Left ventricle myocardium superior (tissue), 1 donor: ENCODE measurements around the gene DHX8. TPM values are rescaled to one million over a fixed set of nuclear protein-coding genes. Genes with fewer than 3 reads are reported as not detected.

Experiments
- ATAC-seq: fragments of 200-7000 bp; cut with Tn5 transposase; one replicate; pipeline ENCODE4 v1.9.1; 2020; ENCODE audit warnings: mild to moderate bottlenecking, moderate library complexity
- DNase-seq: peaks from one replicate; pipeline ENCODE4 v3.0.0-alpha.2; 2020
- intact Hi-C: fragments of 100-400 bp; cut with micrococcal nuclease; formaldehyde crosslinking; loops from one replicate; pipeline ENCODE4 v1.11.0; 2022
- total RNA-seq: library from RNA; stranded (reverse); fragmentation: NEBNext Ultra II Directional; extraction: Animal tissue kit (Norgen Biotek cat#: 25700); gene quantifications from one replicate; pipeline ENCODE4 v1.2.1, GENCODE V29; 2021
- donor health status: DM: no; HTN: yes; CAD: no; lungs with severe emphysema.

DHX8 gene
- total RNA-seq, 1 donor from 2014 or later, result 29.7 TPM

DNA sequence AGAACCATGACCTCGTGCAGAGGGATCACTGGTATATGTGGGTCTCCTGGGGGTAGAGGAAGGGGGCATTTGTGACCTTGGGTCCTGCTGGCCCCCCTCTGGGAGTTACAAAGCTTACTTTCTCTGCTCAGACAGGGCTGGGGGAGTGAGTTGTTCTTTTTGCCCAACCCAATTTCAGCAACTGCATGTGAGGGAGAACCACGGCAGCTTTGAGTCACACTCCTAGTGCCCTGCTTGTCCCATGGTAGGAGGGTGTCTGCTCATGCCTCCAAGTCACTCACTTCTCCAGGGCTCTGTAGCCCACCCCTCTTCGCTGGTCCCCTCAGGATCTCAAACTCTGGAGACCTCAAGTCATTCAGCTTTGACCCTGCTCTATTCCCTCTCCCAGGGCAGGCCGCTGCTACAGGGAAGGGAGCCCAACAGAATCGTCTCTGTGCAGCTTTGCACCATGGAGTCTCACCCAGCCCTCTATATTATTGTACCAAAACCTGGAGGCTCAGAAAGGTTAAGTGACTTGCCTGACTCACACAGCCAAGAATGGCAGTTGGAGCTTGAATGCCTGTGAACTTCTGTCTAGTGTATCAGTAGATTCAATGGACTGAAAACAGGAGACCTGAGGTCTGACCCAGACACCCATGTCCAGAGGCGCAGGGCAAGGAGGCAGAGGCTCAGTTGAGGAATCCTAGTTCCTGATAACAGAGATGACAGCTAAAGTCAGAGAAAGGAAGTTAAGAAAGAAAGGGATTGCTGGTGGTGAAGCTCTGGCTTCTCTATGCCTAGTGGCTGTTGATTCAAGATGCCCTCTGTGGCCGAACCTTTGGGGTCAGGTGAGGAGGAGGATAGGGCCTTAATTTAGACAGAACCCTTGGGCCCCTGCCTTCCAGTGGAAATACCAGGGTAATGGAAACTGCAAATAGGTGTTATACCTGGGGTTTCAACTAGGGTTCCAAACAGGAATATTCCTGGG, 77.0 kb downstream of the DHX8 start:
- DNase-seq (no peak), ATAC-seq (no peak)
- intact Hi-C loops, result no loop called here

GRCh38 chr17:43562679-43563599, 79.2 kb downstream of the DHX8 start:
- intact Hi-C loops, result no loop called here
- no peak for DNase-seq
- no peak for ATAC-seq

GRCh38 chr17:43563600-43564594, 80.1 kb downstream of the DHX8 start:
- no peak for DNase-seq
- ATAC-seq, result no peak
- intact Hi-C loops, result no loop called here

DNA sequence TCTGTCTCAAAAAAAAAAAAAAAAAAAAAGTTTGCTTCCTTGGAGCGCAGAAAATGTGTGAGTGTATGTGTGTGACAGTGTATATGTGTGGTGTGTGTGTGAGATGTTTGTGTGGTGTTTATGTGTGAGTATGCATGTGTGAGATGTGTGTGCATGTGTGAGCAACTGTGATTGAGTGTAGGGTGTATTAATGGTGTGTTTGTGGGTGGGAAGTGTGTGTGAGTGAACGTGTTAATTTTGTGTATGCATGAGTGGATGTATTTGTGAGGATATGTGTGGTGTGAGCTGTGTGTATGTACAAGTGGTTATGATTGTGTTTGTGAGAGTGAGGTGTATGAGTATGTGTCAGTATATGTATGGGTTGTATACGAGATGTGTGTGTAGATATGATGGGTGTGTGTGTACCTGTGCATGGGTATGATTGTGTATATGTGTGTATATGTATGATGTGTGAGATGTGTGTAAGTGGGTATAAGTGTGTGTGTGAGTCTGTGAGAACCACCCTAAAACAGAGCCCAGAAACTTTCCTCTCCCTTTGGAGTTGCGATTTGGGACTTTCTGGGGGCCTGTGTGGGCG, 84.8 kb downstream of the DHX8 start:
- no peak for DNase-seq
- ATAC-seq, result no peak
- intact Hi-C loops, result no loop called here

DNA sequence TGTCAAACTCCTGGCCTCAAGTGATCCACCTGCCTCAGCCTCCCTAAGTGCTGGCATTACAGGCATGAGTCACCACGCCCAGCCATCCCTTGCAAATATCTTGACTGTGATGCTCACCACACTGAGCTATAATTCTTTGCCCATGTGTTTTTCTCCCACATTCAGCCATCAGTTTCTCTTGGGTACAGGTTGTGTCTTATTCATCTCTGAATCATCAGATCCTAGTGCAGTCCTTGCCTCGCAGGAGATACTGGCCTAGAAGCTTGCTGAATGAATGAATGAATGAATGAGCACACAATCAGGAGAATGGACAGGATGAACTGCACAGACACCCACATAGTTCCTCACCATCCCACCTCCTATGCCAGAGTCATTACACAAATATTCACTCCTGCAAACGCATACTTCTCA, 86.7 kb downstream of the DHX8 start:
- intact Hi-C loops, result loop anchor here (10.0 kb wide), 1 partner anchor 46 kb away; no protein-coding TSS in a partner anchor
- DNase-seq, result no peak
- no peak for ATAC-seq

DNA sequence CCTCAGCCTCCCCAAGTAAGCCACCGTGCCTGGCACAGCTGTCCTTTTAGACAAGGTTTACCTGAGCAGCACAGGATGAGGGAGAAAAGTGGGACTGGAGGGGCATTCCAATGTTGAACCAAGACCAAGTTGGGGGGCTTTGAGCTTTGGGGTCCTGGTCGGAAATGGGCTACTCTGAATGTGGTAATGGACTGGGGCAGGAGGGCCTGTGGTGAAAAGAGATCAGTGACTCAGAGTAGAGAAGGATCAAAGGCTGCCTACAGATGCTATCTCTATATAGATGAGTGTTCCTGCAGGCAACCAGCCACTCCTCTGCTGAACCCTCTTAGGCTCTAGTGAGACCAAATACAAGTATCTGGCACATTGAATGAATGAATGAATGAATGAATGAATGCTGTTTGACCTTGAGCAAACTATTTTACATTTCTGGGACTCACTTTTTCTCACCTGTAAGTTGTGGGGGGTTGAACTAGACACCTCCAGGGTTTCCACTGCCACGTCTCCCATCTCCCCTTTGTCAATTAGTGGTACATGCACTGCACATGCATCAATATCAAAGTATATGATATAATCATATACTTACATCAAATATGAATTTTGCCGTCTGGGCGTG, 88.7 kb downstream of the DHX8 start:
- ATAC-seq (no peak), DNase-seq (no peak)
- intact Hi-C loops, result loop anchor here (10.0 kb wide), 1 partner anchor 48 kb away; no protein-coding TSS in a partner anchor

GRCh38 chr17:43573579-43574321, 90.0 kb downstream of the DHX8 start:
- DNase-seq (no peak), ATAC-seq (no peak)
- intact Hi-C loops, result loop anchor here (10.0 kb wide), 1 partner anchor 49 kb away; no protein-coding TSS in a partner anchor

DNA sequence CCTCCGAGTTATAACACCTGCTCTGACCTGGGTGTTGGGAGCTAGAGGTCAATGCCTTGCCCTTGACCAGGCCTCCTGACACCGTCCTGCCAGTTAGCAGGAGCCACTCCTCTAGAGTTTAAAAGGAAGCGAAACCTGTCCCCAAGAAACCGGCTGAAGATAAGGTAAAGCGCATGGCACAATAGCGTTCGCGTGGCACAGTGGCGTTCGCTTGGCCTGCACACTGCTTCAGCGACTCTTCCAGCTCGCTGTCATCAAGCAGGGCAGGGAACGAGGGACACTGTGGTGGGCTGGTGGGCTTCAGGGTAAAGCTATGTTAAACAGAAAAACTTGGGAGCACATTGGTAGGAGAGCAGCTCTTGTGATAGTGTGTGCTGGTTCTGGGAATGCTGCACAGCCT, 90.6 kb downstream of the DHX8 start:
- DNase-seq (no peak), ATAC-seq (no peak)
- intact Hi-C loops, result loop anchor here (10.0 kb wide), 1 partner anchor 50 kb away; no protein-coding TSS in a partner anchor

DNA sequence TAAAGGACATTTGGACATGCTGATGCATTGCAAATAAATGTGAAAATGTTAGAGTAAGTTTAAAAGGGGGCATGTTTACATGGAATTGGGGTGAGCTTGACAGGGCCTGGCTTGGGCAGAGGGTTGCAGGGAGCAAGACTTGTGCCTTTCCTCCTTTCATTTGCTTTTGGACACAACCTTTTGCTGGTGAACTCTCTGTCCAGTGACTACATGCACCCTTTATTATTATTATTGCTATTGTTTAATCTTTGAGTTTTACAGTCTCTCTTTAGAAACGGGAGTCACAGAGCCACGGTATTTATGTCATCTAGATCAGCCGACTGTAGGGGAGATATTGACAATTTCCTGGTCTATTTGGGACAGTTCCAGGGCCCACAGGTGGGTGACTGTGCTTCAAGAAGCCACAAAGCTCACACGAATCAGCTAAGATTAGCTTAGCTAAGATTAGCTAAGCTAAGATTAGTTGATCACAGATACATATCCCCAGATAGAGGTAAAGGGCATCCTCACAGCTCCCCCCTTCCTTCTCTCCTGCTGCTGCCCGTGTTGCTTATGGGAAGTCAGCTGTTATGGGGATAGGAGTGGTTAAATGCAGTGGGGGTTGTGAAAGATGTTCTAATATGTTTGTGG, 91.2 kb downstream of the DHX8 start:
- intact Hi-C loops, result loop anchor here (10.0 kb wide), 1 partner anchor 50 kb away; no protein-coding TSS in a partner anchor
- ATAC-seq, result no peak
- DNase-seq, result no peak

Other genes with a start within 250 kb of the DHX8 start
- 5,074 TPM for gene RNU2-1, start 250.0 kb upstream of the DHX8 start, total RNA-seq
- gene ARL4D, start 85.0 kb upstream of the DHX8 start, total RNA-seq, result 6.7 TPM
- gene ETV4, start 62.4 kb downstream of the DHX8 start, total RNA-seq, result 0.37 TPM
- gene MEOX1, start 177.9 kb downstream of the DHX8 start, total RNA-seq, result 11.1 TPM